Endothelial cell of umbilical vein (primary cell): ENCODE measurements around the gene RAD18. TPM values are rescaled to one million over a fixed set of nuclear protein-coding genes. Genes with fewer than 3 reads are reported as not detected.

Experiments used
- BruUV-seq: library from RNA; stranded (reverse); fragments of 400-500 nt; replicated peaks from 2 replicates; lab custom pipeline; 2021; lab: Mats Ljungman, UMichigan
- CTCF ChIA-PET: fragments of 300-600, 350-600 bp; sonication (Branson Sonifier 250); formaldehyde crosslinking; loops from one replicate; lab custom pipeline; 2021; ENCODE audit warnings: antibody characterized with exemption, inconsistent platforms; lab: Charles Lee
- POLR2A ChIA-PET: fragments of 300-600, 350-600 bp; sonication (Branson Sonifier 250); formaldehyde crosslinking; loops from one replicate; lab custom pipeline; 2021; ENCODE audit warnings: antibody characterized with exemption, inconsistent platforms; lab: Charles Lee
- DNase-seq: peaks from one replicate; pipeline ENCODE4 v3.0.0-alpha.2; 2011; ENCODE audit warnings: low read depth, low spot score
- FAIRE-seq: peaks from 2 replicates; lab custom pipeline; 2011; peaks lifted over from hg19 to GRCh38; lab: Jason Lieb, UNC
- H2AFZ ChIP-seq: 2 replicates; pipeline ENCODE4 v1.6.0; 2012; ENCODE audit warnings: low read depth, low read length, control low read depth, inconsistent platforms
- H3K27ac ChIP-seq: 2 replicates; pipeline ENCODE4 v1.5.1; 2011; ENCODE audit warnings: low read depth, mild to moderate bottlenecking, control low read depth, low read length, moderate library complexity; ENCODE audit not compliant: insufficient read depth
- H3K27me3 ChIP-seq, 2 experiments: 2 replicates each; pipeline versions ENCODE4 v1.6.0 to v1.6.1; 2011; ENCODE audit warnings: low read length in 2 of 2, mixed read lengths in 1 of 2; ENCODE audit not compliant: control insufficient read depth in 2 of 2, insufficient read depth in 2 of 2
- H3K36me3 ChIP-seq, 2 experiments: 2 replicates in 1 of 2; 3 replicates in 1 of 2; pipeline ENCODE4 v1.5.1; 2011; ENCODE audit warnings: low read length in 2 of 2, mild to moderate bottlenecking in 1 of 2, moderate library complexity in 1 of 2; ENCODE audit not compliant: control insufficient read depth in 2 of 2, insufficient read depth in 2 of 2; ENCODE audit errors: extremely low read depth in 1 of 2
- H3K4me1 ChIP-seq: 3 replicates; pipeline ENCODE4 v1.5.1; 2011; ENCODE audit warnings: mild to moderate bottlenecking, low read length; ENCODE audit not compliant: control insufficient read depth, insufficient read depth; ENCODE audit errors: extremely low read depth
- H3K4me2 ChIP-seq: 2 replicates; pipeline ENCODE4 v1.6.1; 2011; ENCODE audit warnings: low read length, control low read depth, mixed read lengths; ENCODE audit not compliant: insufficient read depth
- H3K4me3 ChIP-seq, 3 experiments: fragments of 200-600 bp in 1 of 3; sonication (generic), shearing (Covaris generic) in 1 of 3; replicated peaks in 1 of 3; 2 replicates each; pipeline ENCODE4 v1.5.1; 2011 to 2016; ENCODE audit warnings: control low read depth in 3 of 3, low read length in 3 of 3, mild to moderate bottlenecking in 2 of 3, inconsistent platforms in 1 of 3, low read depth in 1 of 3, moderate library complexity in 1 of 3; ENCODE audit not compliant: insufficient read depth in 1 of 3
- H3K79me2 ChIP-seq: 2 replicates; pipeline ENCODE4 v1.6.0; 2012; ENCODE audit warnings: low read length, inconsistent platforms; ENCODE audit not compliant: control insufficient read depth, insufficient read depth
- H3K9ac ChIP-seq: replicated peaks from 2 replicates; pipeline ENCODE3; 2011; ENCODE audit warnings: low read length, control low read depth; ENCODE audit not compliant: insufficient read depth; ENCODE audit errors: extremely low read depth
- H3K9me1 ChIP-seq: replicated peaks from 3 replicates; pipeline ENCODE4 v1.6.0; 2011; ENCODE audit warnings: mild to moderate bottlenecking, low read length; ENCODE audit not compliant: control insufficient read depth, insufficient read depth; ENCODE audit errors: extremely low read depth
- H3K9me3 ChIP-seq: replicated peaks from 2 replicates; pipeline ENCODE4 v1.5.1; 2012; ENCODE audit warnings: low read length, inconsistent platforms; ENCODE audit not compliant: control insufficient read depth, insufficient read depth
- H4K20me1 ChIP-seq: replicated peaks from 2 replicates; pipeline ENCODE3; 2011; ENCODE audit warnings: mild to moderate bottlenecking, low read length; ENCODE audit not compliant: control insufficient read depth, insufficient read depth; ENCODE audit errors: extremely low read depth
- CTCF ChIP-seq, 2 donors: IDR thresholded peaks; 1 replicate in 1 of 2; 2 replicates in 1 of 2; pipeline ENCODE4 v1.5.1; 2011; ENCODE audit warnings: low read length in 2 of 2, mild to moderate bottlenecking in 2 of 2, moderate library complexity in 2 of 2, control low read depth in 1 of 2, inconsistent platforms in 1 of 2, low read depth in 1 of 2; ENCODE audit not compliant: insufficient read depth in 1 of 2; ENCODE audit errors: extremely low read depth in 1 of 2
- EZH2 ChIP-seq: IDR thresholded peaks from 2 replicates; pipeline ENCODE4 v1.6.1; 2012; ENCODE audit warnings: borderline replicate concordance, low read depth, mild to moderate bottlenecking, moderate library complexity, low read length, inconsistent platforms; ENCODE audit not compliant: severe bottlenecking
- FOS ChIP-seq: IDR thresholded peaks from 2 replicates; pipeline ENCODE4 v1.6.1; 2011; ENCODE audit warnings: mild to moderate bottlenecking, low read length, moderate library complexity, borderline replicate concordance; ENCODE audit not compliant: insufficient read depth
- MAX ChIP-seq: IDR thresholded peaks from 2 replicates; pipeline ENCODE4 v1.6.1; 2011; ENCODE audit not compliant: insufficient read depth, insufficient read length
- MYC ChIP-seq: IDR thresholded peaks from one replicate; pipeline ENCODE4 v1.6.1; 2011; ENCODE audit warnings: mild to moderate bottlenecking, low read depth, low read length
- POLR2A ChIP-seq: IDR thresholded peaks from 2 replicates; pipeline ENCODE4 v1.6.1; 2012; ENCODE audit warnings: low read depth, mild to moderate bottlenecking, control low read depth, low read length
- dilution Hi-C: fragments of 300-500 bp; cut with MboI; formaldehyde crosslinking; loops from one replicate; pipeline ENCODE4 v1.15.0; 2019; ENCODE audit warnings: low sequenced_read_pairs; ENCODE audit not compliant: extremely low pct_ligation_motif_present
- intact Hi-C: fragments of 100-400 bp; cut with micrococcal nuclease; formaldehyde crosslinking; loops from one replicate; pipeline ENCODE4 v1.10.0; 2022
- polyA plus RNA-seq, 4 experiments: library from polyadenylated mRNA; depleted of rRNA in 3 of 4; stranded (reverse) in 3 of 4; unstranded in 1 of 4; fragments of >200 nt; gene quantifications; 2 replicates each; pipeline versions ENCODE4 v1.2.1 to v1.2.3, GENCODE V29; 2011 to 2012; ENCODE audit warnings: missing spikeins in 1 of 4
- total RNA-seq: library from RNA; stranded (reverse); gene quantifications from 2 replicates; pipeline ENCODE4 v1.2.3, GENCODE V29; 2021

Gene RAD18
- total and polyA plus RNA-seq, 2 donors (not counting 3 experiments of a cell fraction or from before 2014, with no cell fraction given) = 7.9 to 23.8 TPM

- intact Hi-C loops (loop anchor here (1.0 kb wide), 3 partner anchors 17 to 314 kb away; no protein-coding TSS in a partner anchor), dilution Hi-C loops (no loop called here)
- Histone ChIP-seq H4K20me1 (no peaks in the 10 kb centered on the region), H3K9me1 (no peaks in the 10 kb centered on the region), H3K9me3 (no peaks in the 10 kb centered on the region), H3K4me2 (no peak overlapping the region), H2AFZ (peak overlapping the region; percentile 64), H3K9ac (no peak overlapping the region), H3K36me3 (no peaks in the 10 kb centered on the region), H3K27ac (no peak overlapping the region), H3K79me2 (no peaks in the 10 kb centered on the region), H3K4me3 (no peak overlapping the region), H3K4me1 (no peaks in the 10 kb centered on the region), H3K27me3 (no peaks in the 10 kb centered on the region)
- TF ChIP-seq CTCF (IDR thresholded peaks at IDR 0.05; ENCODE audit: extremely low read depth in 1 of 2, insufficient read depth in 1 of 2, low read depth in 1 of 2, low read length in 2 of 2) = peak; percentile 70 to 88
- no peak for TF ChIP-seq MAX
- peak; percentile 88 for FAIRE-seq
- ChIA-PET POLR2A (interaction anchor here (1.1 kb wide), 1 partner anchor 315 kb away, joined by 3 read pairs; no protein-coding TSS in a partner anchor), CTCF (interaction anchor here (0.6 to 5.1 kb wide), 35 partner anchors 9 to 331 kb away, joined by 3 to 86 read pairs (median 6); partner anchors contain the start of gene SRGAP3)
- BruUV-seq = no TSS peak
- peak; percentile 67 for DNase-seq
Observed at GRCh38 chr3:8987645-8988383, 24.5 kb upstream of the RAD18 start.

- no peak for DNase-seq
- POLR2A ChIA-PET = interaction anchor here (1.1 kb wide), 1 partner anchor 315 kb away, joined by 3 read pairs; no protein-coding TSS in a partner anchor
- intact Hi-C loops (no loop called here), dilution Hi-C loops (no loop called here)
- H4K20me1 ChIP-seq = no peaks in the 10 kb centered on the region
- CTCF ChIA-PET = interaction anchor here (0.7 to 5.1 kb wide), 29 partner anchors 10 to 323 kb away, joined by 3 to 86 read pairs (median 6); partner anchors contain the start of genes OXTR and SRGAP3
- H3K4me3 ChIP-seq = no peak overlapping the region
- FAIRE-seq = no peak
- H3K9ac ChIP-seq = no peak overlapping the region
- no TSS peak for BruUV-seq
- H2AFZ ChIP-seq = peak overlapping the region; percentile 64
- no peaks in the 10 kb centered on the region for H3K36me3 ChIP-seq
- H3K9me3 ChIP-seq = no peaks in the 10 kb centered on the region
- no peaks in the 10 kb centered on the region for H3K4me1 ChIP-seq
- no peaks in the 10 kb centered on the region for H3K79me2 ChIP-seq
- no peak for TF ChIP-seq EZH2
- TF ChIP-seq FOS = no peak
- TF ChIP-seq POLR2A = no peak
- TF ChIP-seq MYC = no peak
- no peak overlapping the region for H3K27ac ChIP-seq
- H3K4me2 ChIP-seq = no peak overlapping the region
- no peaks in the 10 kb centered on the region for H3K9me1 ChIP-seq
- no peaks in the 10 kb centered on the region for H3K27me3 ChIP-seq
Observed at GRCh38 chr3:8987226-8987625, 24.0 kb upstream of the RAD18 start.
